Measurements from ENCODE around the gene DNAJC7.

The DNAJC7 gene

GRCh38 chr17:42028791-42029127, 11.5 kb upstream of the DNAJC7 start:
- no peak overlapping the region for H3K27ac ChIP-seq (replicated peaks)
- H3K27me3 ChIP-seq (ENCODE audit: insufficient read depth, poor library complexity, severe bottlenecking): no peaks in the 10 kb centered on the region

GRCh38 chr17:42027961-42028790, 10.9 kb upstream of the DNAJC7 start:
- TF ChIP-seq CTCF (IDR thresholded peaks at IDR 0.05; ENCODE audit: insufficient read depth, low read length) (peak; percentile 8), REST (IDR thresholded peaks at IDR 0.05; ENCODE audit: insufficient replicate concordance, low read depth) (no peak)
- peak in 1 of 2 experiments; percentile 56 for DNase-seq (ENCODE audit: low read depth in 1 of 2, low spot score in 1 of 2)
- Histone ChIP-seq H3K27me3 (ENCODE audit: insufficient read depth, poor library complexity, severe bottlenecking) (no peaks in the 10 kb centered on the region), H3K4me3 (replicated peaks; ENCODE audit: insufficient read depth, low read length) (no peak overlapping the region), H3K27ac (replicated peaks) (peak overlapping the region; percentile 1; the same call in 1 of the 2 replicates)

More at GRCh38 chr17:42028791-42029127, 11.5 kb upstream of the DNAJC7 start:
- DNase-seq (ENCODE audit: low read depth in 1 of 2, low spot score in 1 of 2): no peak
- H3K4me3 ChIP-seq (replicated peaks; ENCODE audit: insufficient read depth, low read length): no peak overlapping the region
- TF ChIP-seq POLR2AphosphoS5 (IDR thresholded peaks at IDR 0.05; ENCODE audit: low read depth) (no peak), CTCF (IDR thresholded peaks at IDR 0.05; ENCODE audit: insufficient read depth, low read length) (no peak), REST (IDR thresholded peaks at IDR 0.05; ENCODE audit: insufficient replicate concordance, low read depth) (no peak), GABPA (IDR thresholded peaks at IDR 0.05; ENCODE audit: low read depth) (no peak), SPI1 (IDR thresholded peaks at IDR 0.05; ENCODE audit: borderline replicate concordance, low read depth) (no peak)

GRCh38 chr17:42027590-42027889, 10.3 kb upstream of the DNAJC7 start:
- DNase-seq (ENCODE audit: low read depth in 1 of 2, low spot score in 1 of 2): no peak
- TF ChIP-seq GABPA (IDR thresholded peaks at IDR 0.05; ENCODE audit: low read depth) (no peak), CTCF (IDR thresholded peaks at IDR 0.05; ENCODE audit: insufficient read depth, low read length) (no peak), SPI1 (IDR thresholded peaks at IDR 0.05; ENCODE audit: borderline replicate concordance, low read depth) (no peak), REST (IDR thresholded peaks at IDR 0.05; ENCODE audit: insufficient replicate concordance, low read depth) (no peak), POLR2AphosphoS5 (IDR thresholded peaks at IDR 0.05; ENCODE audit: low read depth) (no peak)
- H3K4me3 ChIP-seq (replicated peaks; ENCODE audit: insufficient read depth, low read length): no peak overlapping the region
- H3K27me3 ChIP-seq (ENCODE audit: insufficient read depth, poor library complexity, severe bottlenecking): no peaks in the 10 kb centered on the region
- H3K27ac ChIP-seq (replicated peaks): no peak overlapping the region; the same call in 1 of the 2 replicates

All from HL-60 (cell line).